T-helper 17 cell (primary cell): Measurements from ENCODE around the gene TARBP1. TPM values are rescaled to one million over a fixed set of nuclear protein-coding genes. Genes with fewer than 3 reads are reported as not detected.
"Not testable (repeated sequence)": the region's sequence is repeated elsewhere in the genome, so short reads cannot be mapped to it uniquely, and the experiment has no call there.

ENCODE experiments used
- ATAC-seq: fragments of 150-1000 bp; cut with Tn5 transposase; 2 replicates; pipeline ENCODE4 v1.10.0; 2021; ENCODE audit warnings: mild to moderate bottlenecking, moderate library complexity
- DNase-seq, 3 donors: peaks; one replicate each; pipeline versions ENCODE4 v3.0.0 to v3.0.0-alpha.2; 2020 to 2021
- H3K9me3 ChIP-seq: one replicate; pipeline ENCODE4 v1.7.0; 2013; ENCODE audit warnings: low read length, mild to moderate bottlenecking; ENCODE audit not compliant: control insufficient read depth, poor library complexity, severe bottlenecking
- H3K27ac Mint-ChIP-seq: one replicate; pipeline ENCODE4 v1.8.0; 2022; ENCODE audit warnings: mild to moderate bottlenecking, moderate library complexity, mixed read lengths
- H3K27me3 Mint-ChIP-seq: one replicate; pipeline ENCODE4 v1.8.0; 2022; ENCODE audit warnings: mixed read lengths
- H3K36me3 Mint-ChIP-seq: one replicate; pipeline ENCODE4 v1.8.0; 2022; ENCODE audit warnings: low read depth, mixed read lengths
- H3K4me1 Mint-ChIP-seq: one replicate; pipeline ENCODE4 v1.8.0; 2022; ENCODE audit warnings: mild to moderate bottlenecking, mixed read lengths
- H3K4me3 Mint-ChIP-seq: one replicate; pipeline ENCODE4 v1.8.0; 2022; ENCODE audit warnings: mild to moderate bottlenecking, moderate library complexity, mixed read lengths
- total RNA-seq, 4 donors: library from RNA in 2 of 4; stranded (reverse) in 2 of 4; gene quantifications; one replicate each; pipeline ENCODE4 v1.2.3 and lab custom pipeline; 2022 to 2026

The TARBP1 gene
- total RNA-seq, 2 donors from 2014 or later, result 31.7 to 33.8 TPM

GRCh38 chr1:234517110-234517802 is 38.3 kb upstream of the TARBP1 start:
- peak overlapping the region; percentile 21 for H3K27ac Mint-ChIP-seq
- ATAC-seq, result no peak
- peaks cover 6% of the 10 kb centered on the region for H3K27me3 Mint-ChIP-seq

DNA sequence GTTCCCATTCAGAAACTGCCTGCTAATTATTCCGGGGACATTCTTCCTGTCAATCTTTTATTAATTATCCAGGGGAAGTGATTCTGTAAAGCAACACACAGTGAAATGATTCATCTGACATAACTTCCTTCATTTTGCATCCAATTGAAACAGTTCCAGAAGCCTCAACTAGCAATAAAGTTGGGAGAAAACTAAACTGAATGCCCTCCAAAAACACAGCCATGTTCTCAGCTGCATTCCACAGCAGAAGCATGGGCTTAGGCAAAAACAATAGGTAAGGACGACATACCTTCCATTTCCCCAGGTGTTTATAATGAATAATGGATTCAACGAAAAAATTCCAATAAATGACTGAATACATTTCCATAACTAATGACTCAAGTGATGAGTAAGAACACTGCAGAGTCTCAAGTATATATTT is 36.9 kb upstream of the TARBP1 start:
- H3K36me3 Mint-ChIP-seq, result no peaks in the 10 kb centered on the region
- no peaks in the 10 kb centered on the region for H3K9me3 ChIP-seq
- no peak overlapping the region for H3K4me3 Mint-ChIP-seq
- H3K4me1 Mint-ChIP-seq, result peaks cover 5% of the 10 kb centered on the region
- DNase-seq (no peak), ATAC-seq (no peak)
- H3K27ac Mint-ChIP-seq, result no peak overlapping the region
- peaks cover 11% of the 10 kb centered on the region for H3K27me3 Mint-ChIP-seq

More at GRCh38 chr1:234517110-234517802, 38.3 kb upstream of the TARBP1 start:
- H3K9me3 ChIP-seq, result no peaks in the 10 kb centered on the region
- no peak for DNase-seq
- H3K4me3 Mint-ChIP-seq, result no peak overlapping the region
- H3K4me1 Mint-ChIP-seq, result peaks cover 5% of the 10 kb centered on the region
- H3K36me3 Mint-ChIP-seq, result no peaks in the 10 kb centered on the region

DNA sequence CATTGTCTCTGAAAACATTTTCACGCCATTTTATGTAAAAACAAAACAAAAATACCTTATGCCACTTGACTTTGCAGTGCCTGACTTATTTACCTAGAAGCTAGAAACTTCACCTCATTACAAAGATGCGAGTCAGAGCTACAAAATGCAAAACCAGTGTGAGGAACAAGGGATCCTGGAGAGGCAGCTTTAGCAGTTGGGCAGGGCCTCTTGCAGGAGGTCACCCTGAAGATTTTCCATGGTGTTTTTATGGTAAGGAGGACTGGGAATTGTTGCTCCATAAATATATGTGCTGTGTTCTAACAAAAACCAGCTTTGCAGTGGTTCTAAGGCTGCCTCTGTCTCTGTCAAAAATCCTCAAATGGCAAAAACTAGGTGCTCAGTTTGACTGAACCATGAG is 36.4 kb upstream of the TARBP1 start:
- H3K27me3 Mint-ChIP-seq, result peaks cover 9% of the 10 kb centered on the region
- ATAC-seq, result no peak

DNA sequence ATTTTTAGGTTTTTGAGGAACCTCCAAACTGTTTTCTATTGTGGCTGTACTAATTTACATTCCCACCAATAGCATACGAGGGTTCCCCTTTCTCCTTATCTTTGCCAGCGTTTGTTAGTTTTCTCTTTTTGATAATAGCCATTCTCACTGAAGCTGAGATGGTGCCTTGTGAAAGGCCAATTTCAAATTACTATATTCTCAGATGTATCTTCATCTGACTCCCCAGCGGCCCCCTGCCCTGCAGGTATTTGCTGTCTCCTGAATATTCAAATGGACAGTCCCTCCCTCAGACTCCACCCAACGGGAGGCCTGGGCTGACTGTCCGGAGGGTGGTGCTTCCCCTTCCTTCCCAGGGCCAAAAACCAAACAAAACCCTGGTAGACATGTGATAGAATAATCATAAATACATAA is 33.5 kb upstream of the TARBP1 start:
- no peaks in the 10 kb centered on the region for H3K9me3 ChIP-seq
- no peaks in the 10 kb centered on the region for H3K4me1 Mint-ChIP-seq
- no peak overlapping the region for H3K4me3 Mint-ChIP-seq
- H3K36me3 Mint-ChIP-seq, result no peaks in the 10 kb centered on the region
- no peak for DNase-seq
- no peak overlapping the region for H3K27ac Mint-ChIP-seq
- ATAC-seq, result no peak
- peaks cover 21% of the 10 kb centered on the region for H3K27me3 Mint-ChIP-seq

More for the DNA sequence above, 36.4 kb upstream of the TARBP1 start:
- no peak overlapping the region for H3K4me3 Mint-ChIP-seq
- H3K36me3 Mint-ChIP-seq, result no peaks in the 10 kb centered on the region
- no peak overlapping the region for H3K27ac Mint-ChIP-seq
- H3K9me3 ChIP-seq, result no peaks in the 10 kb centered on the region
- peaks cover 1% of the 10 kb centered on the region for H3K4me1 Mint-ChIP-seq
- no peak for DNase-seq

DNA sequence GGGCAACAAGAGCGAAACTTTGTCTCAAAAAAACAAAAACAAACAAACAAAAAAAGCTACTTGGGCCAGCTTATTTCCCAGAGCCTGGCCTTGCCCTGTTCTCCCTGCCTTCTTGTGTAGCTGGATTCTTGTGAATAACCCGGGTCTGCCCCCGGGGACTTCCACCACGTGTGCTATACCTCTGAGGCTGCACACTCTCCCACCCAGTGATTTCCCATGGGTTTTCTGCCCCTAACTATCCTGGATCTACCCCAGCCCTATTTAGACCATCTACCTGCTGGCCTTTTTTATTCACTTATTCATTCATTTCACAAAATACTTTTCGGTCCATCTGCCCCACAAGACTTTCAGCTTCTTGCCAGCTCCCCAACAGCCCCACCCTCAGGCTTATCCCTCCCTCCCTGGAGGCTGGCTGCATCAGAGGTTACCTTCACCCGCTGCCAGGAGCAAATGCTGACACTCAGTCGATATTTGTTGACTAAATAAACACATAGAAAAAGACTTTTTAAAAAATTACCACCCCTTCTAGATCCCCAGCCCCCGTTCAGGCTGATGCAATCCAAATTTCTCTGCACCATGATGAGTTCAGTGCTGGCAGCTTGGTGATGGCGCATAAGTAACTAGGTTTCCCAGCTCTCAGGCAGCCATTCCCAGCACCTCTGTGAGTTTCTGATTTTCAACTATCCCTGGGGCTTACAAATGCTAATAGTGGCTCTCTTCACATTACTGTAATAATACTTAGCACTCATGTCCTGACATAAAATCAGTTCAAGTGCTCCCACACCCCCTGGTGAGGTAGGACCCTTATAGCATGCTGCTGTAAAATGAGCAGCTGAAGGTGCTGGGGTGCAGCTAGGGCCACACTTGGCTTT is 30.7 kb upstream of the TARBP1 start:
- H3K9me3 ChIP-seq, result no peaks in the 10 kb centered on the region
- Mint-ChIP-seq H3K27ac (no peak overlapping the region), H3K4me3 (no peak overlapping the region), H3K4me1 (peaks cover 2% of the 10 kb centered on the region), H3K27me3 (peaks cover 21% of the 10 kb centered on the region), H3K36me3 (peaks cover 2% of the 10 kb centered on the region)
- ATAC-seq (no peak), DNase-seq (no peak)

- Mint-ChIP-seq H3K4me3 (no peak overlapping the region), H3K27me3 (peaks cover 21% of the 10 kb centered on the region), H3K27ac (no peak overlapping the region), H3K36me3 (peaks cover 2% of the 10 kb centered on the region), H3K4me1 (peaks cover 2% of the 10 kb centered on the region)
- DNase-seq, result no peak
- no peaks in the 10 kb centered on the region for H3K9me3 ChIP-seq
- no peak for ATAC-seq
Measured at GRCh38 chr1:234507626-234508387, 28.8 kb upstream of the TARBP1 start.

GRCh38 chr1:234507089-234507488 is 28.1 kb upstream of the TARBP1 start:
- ATAC-seq, result no peak

GRCh38 chr1:234505769-234506102 is 26.8 kb upstream of the TARBP1 start:
- no peak for DNase-seq
- ATAC-seq, result no peak
- Mint-ChIP-seq H3K4me1 (peaks cover 2% of the 10 kb centered on the region), H3K27ac (no peak overlapping the region), H3K36me3 (peaks cover 2% of the 10 kb centered on the region), H3K4me3 (no peak overlapping the region), H3K27me3 (peaks cover 16% of the 10 kb centered on the region)
- H3K9me3 ChIP-seq, result no peaks in the 10 kb centered on the region

More at GRCh38 chr1:234507089-234507488, 28.1 kb upstream of the TARBP1 start:
- Mint-ChIP-seq H3K27ac (no peak overlapping the region), H3K4me3 (no peak overlapping the region), H3K27me3 (peaks cover 21% of the 10 kb centered on the region), H3K4me1 (peaks cover 2% of the 10 kb centered on the region), H3K36me3 (peaks cover 2% of the 10 kb centered on the region)
- no peak for DNase-seq
- no peaks in the 10 kb centered on the region for H3K9me3 ChIP-seq

- no peak for DNase-seq
- ATAC-seq, result no peak
- H3K9me3 ChIP-seq, result no peaks in the 10 kb centered on the region
- H3K36me3 Mint-ChIP-seq, result peaks cover 2% of the 10 kb centered on the region
- H3K27ac Mint-ChIP-seq, result no peak overlapping the region
- H3K4me3 Mint-ChIP-seq, result no peak overlapping the region
- peaks cover 2% of the 10 kb centered on the region for H3K4me1 Mint-ChIP-seq
- H3K27me3 Mint-ChIP-seq, result peaks cover 22% of the 10 kb centered on the region
Measured at GRCh38 chr1:234504969-234505768, 26.2 kb upstream of the TARBP1 start.

GRCh38 chr1:234504251-234504650 is 25.3 kb upstream of the TARBP1 start:
- H3K36me3 Mint-ChIP-seq, H3K4me1 Mint-ChIP-seq, ATAC-seq, H3K9me3 ChIP-seq, H3K27ac Mint-ChIP-seq, DNase-seq, H3K4me3 Mint-ChIP-seq: not testable (repeated sequence)
- peaks cover 14% of the 10 kb centered on the region for H3K27me3 Mint-ChIP-seq

- Mint-ChIP-seq H3K4me3 (no peak overlapping the region), H3K27me3 (peaks cover 6% of the 10 kb centered on the region), H3K27ac (no peak overlapping the region), H3K4me1 (peaks cover 5% of the 10 kb centered on the region), H3K36me3 (peaks cover 2% of the 10 kb centered on the region)
- H3K9me3 ChIP-seq, result no peaks in the 10 kb centered on the region
- ATAC-seq, result no peak
- no peak for DNase-seq
Measured at GRCh38 chr1:234503193-234504050, 24.4 kb upstream of the TARBP1 start.

GRCh38 chr1:234502785-234503184 is 23.8 kb upstream of the TARBP1 start:
- peak overlapping the region; percentile 32 for H3K27ac Mint-ChIP-seq
- DNase-seq (no peak), ATAC-seq (no peak)
- H3K4me1 Mint-ChIP-seq, result peaks cover 5% of the 10 kb centered on the region
- no peak overlapping the region for H3K4me3 Mint-ChIP-seq
- H3K27me3 Mint-ChIP-seq, result peaks cover 9% of the 10 kb centered on the region
- H3K9me3 ChIP-seq, result no peaks in the 10 kb centered on the region
- H3K36me3 Mint-ChIP-seq, result peaks cover 2% of the 10 kb centered on the region
